ENCODE results near the gene ERVW-1.
"Not testable (repeated sequence)": the region's sequence is repeated elsewhere in the genome, so short reads cannot be mapped to it uniquely, and the experiment has no call there.

ERVW-1 gene, protein sequence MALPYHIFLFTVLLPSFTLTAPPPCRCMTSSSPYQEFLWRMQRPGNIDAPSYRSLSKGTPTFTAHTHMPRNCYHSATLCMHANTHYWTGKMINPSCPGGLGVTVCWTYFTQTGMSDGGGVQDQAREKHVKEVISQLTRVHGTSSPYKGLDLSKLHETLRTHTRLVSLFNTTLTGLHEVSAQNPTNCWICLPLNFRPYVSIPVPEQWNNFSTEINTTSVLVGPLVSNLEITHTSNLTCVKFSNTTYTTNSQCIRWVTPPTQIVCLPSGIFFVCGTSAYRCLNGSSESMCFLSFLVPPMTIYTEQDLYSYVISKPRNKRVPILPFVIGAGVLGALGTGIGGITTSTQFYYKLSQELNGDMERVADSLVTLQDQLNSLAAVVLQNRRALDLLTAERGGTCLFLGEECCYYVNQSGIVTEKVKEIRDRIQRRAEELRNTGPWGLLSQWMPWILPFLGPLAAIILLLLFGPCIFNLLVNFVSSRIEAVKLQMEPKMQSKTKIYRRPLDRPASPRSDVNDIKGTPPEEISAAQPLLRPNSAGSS

GRCh38 chr7:92477681-92478080, at the start of gene ERVW-1:
Gene ERVW-1 (minus strand): TSS chr7:92477946. CDS start chr7:92470381, 7,565 bp downstream.
- DNase-seq: not testable (repeated sequence)

DNA sequence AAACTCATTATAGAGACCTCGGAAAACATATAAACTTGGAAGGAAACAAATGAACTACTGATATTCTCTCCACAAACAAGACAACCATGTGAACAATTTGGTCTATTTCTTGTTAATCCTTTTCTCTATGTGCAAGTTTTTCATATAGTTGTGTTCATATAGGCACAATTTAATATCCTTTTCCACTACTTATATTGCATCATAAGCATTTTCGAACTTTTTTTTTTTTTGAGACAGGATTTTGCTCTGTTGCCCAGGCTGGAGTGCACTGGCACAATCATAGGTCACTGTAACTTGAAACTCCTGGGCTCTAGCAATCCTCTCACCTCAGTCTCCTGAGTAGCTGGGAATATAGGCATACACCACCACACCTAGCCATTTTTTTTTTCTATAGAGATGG, 45.4 kb upstream of the ERVW-1 start:
- DNase-seq: no peak

GRCh38 chr7:92520024-92520423, 42.3 kb upstream of the ERVW-1 start:
- no peak for DNase-seq

DNA sequence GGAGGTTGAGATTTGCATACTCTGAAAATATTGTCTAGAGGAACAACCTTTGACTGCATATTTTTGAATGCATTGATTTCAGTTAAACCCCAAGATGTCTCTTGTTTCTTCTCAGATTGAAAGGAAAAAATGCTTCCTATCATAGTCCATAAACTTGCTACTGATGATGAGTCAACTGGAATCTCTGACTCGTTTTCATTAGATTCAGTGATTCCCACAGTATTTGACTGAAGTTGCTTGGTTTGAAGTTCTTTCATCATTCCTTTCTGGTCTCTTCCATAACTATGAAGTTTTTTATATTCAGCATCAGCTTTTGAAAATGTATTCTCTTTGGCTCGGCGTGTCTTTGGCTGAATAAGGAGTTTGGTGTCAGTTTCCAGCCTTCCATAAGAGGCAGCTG, 39.9 kb upstream of the ERVW-1 start:
- peak; percentile 2 for DNase-seq

DNA sequence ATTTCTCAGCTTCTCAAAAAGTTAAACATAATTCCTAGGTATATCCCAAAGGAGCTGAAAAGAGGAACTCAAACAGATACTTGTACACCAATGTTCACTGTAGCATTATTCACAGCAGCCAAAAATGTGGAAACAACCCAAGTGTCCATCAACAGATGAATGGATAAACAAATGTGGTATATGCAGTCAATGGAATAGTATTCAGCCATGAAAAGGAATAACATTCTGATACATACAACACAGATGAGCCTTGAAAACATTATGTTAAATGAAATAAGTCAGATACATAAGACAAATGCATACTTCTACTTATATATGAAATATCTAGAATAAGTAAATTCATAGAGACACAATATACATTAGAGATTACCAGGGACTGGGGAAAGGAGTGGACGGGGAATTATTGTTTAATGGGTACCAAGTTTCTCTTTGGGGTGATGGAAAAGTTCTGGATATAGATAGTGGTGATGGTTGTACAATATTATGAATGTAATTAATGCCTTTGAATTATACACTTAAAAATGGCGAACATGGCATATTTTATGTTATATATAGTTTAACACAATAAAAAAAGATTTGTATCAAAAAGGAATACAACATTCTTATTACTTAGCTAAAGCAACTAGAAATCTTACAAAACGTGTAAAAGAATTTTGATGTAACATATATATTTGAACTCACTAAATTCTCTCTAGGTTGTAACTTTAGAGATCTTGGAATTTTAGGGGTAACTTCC, 35.6 kb upstream of the ERVW-1 start:
- DNase-seq: no peak

- no peak for DNase-seq
Observed at GRCh38 chr7:92508946-92509345, 31.2 kb upstream of the ERVW-1 start.

DNA sequence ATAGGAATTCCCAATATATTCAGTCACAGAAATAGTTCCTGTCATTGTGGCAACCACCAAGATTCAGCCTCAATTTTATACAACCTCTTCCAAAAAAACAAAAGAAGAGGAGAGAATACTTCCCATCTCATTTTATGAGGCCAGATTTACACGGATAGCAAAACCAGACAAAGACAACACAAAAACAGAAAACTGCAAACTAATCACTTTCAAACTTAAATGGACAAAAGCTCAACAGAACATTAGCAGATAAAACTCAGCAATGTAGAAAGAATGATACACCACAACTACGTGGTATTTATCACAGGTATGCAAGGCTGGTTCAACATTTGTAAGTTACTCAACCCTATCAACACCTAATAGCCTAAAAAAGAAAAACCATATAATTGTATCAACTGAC, 28.6 kb upstream of the ERVW-1 start:
- DNase-seq: no peak

- DNase-seq: no peak
Observed at GRCh38 chr7:92504563-92504962, 26.8 kb upstream of the ERVW-1 start.

DNA sequence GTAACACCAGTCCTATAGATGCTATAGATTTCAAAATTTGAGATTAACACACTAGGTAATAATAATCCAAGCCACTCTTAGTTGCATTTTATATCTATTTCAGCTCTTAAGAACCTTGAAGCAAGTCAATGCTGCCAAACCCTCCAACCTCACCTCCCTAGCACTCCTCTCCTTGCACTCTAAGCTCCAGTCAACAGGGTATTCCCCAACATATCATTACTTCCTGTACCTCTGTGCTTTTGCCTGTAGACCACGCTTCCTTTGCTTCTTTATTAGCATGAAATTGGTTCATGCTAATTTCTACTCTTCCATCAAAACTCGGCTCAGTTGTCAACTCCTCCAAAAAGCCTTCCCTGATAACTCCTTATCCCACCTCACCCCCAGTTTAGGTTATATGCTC, 26.0 kb upstream of the ERVW-1 start:
- no peak for DNase-seq

DNA sequence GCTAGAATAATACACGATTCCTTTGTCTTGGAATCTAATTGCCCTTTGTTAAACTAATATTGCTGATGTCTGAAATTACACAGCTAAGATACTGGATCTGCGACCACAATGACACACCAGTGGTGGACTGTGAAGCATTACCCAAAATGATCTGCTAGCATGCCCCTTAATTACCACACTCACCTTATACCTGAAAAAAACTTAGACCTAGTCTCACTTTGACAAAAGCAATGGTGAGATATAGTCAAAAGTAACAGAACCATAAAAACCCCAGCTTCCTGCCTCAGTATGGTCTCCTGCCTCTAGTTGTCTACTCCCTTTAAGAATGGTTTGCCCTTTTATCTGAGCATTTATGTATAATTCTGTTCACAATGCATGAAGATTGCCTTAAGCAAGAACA, 20.8 kb upstream of the ERVW-1 start:
- DNase-seq: no peak

DNA sequence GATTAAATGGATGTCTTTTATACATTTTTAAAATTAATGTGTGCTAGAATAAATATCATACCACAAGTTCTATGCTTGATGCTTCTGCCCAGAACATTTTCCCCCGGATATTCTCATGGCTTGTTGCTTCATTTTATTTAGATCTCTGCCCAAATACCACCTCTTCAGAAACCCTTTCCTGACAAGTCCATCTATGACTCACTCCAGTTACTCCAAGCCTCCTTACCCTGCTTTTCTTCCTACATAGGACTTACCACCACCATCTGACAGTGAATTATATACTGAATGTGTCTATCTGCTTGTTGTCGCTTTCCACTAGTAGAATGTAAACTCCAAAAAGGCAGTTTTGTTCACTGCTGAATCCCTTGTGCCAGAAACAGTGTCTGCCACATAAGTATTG, 19.1 kb upstream of the ERVW-1 start:
- DNase-seq: no peak

DNA sequence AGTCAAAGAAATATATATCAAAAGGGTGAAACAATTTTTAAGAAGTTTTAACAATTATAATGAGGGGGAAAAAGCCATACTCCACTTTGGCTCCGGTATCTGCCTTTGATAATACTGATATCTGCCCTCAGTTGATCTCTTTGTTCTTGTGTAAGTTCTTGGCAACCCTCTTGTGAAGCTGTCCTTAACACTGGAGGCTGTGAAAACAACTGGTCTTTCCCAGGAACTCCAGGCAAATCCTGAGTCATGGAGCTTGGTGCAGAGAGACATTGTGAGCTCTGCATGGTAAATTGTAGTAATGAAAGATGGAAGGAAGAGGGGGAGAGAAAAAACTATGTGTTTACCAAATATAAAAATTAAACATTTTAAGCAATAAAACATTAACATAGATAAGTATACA, 11.9 kb upstream of the ERVW-1 start:
- no peak for DNase-seq

GRCh38 chr7:92487804-92488203, 10.1 kb upstream of the ERVW-1 start:
- DNase-seq: no peak

DNA sequence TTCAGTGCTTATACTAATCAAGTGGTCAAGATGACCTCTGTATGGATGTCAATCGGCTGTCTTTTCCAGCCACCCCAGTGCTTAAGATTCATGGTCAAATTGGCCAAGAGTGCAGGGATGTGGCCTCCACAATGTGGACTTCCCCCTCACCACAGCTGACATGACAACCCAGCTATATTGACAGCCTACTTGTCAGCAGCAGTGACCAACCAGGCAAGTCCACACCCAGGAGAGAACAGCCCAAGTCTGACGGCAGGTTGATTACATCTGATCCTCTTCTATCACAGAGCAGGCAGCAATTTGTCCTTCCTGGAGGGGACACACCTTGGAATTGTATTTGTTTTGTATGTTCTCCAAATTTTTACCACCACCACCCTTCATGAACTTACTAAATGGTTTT, 8.2 kb upstream of the ERVW-1 start:
- DNase-seq: no peak

DNA sequence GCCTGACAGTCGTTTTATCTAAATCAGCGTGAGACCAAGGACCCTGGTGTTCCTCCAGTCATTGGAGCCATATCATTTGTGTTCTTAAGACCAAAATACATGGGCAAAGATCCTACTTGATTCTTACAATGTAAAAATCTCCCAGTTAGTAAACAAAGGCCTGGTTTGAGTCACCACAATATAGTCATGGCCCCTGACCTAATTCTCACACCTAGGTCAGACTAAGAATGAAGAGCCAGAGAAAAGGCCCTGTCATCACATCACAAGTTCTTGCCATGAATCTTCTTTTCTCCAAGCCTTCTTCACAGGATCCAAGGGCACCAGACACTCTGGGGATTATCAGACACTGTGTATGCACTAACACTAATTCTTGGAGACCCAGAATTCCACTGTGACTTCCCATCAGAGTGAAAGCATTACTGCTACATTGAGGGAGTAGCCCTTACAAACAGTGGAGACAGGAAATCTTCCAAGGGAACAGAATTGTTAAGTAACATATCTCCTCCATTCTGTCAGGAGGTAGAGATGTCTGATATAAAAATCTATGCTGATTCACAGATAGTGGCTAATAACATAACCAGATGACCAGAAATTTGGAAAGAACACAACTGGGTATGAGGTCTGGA, 7.6 kb upstream of the ERVW-1 start:
- DNase-seq: no peak

DNA sequence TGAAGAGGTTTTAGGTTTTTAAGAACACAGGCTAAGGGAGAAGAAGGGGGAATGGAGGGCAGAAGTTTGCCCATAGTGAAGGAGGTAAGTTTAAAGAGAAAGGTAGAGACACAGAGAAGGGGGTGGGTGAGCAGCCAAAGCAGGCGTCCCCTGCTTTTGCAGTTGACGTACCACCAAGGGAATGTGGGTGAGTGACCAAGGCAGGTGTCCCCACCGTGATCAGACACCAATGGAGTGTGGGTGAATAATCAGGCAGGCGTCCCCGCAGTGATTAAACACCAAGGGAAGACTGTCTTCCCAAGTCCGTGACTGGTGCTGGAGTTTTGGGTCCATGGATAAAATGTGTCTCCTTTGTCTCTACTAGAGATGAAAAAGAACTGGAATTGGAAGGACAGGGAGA, 6.5 kb upstream of the ERVW-1 start:
- not testable (repeated sequence) for DNase-seq

GRCh38 chr7:92483624-92484023, 5.9 kb upstream of the ERVW-1 start:
- DNase-seq: not testable (repeated sequence)

DNA sequence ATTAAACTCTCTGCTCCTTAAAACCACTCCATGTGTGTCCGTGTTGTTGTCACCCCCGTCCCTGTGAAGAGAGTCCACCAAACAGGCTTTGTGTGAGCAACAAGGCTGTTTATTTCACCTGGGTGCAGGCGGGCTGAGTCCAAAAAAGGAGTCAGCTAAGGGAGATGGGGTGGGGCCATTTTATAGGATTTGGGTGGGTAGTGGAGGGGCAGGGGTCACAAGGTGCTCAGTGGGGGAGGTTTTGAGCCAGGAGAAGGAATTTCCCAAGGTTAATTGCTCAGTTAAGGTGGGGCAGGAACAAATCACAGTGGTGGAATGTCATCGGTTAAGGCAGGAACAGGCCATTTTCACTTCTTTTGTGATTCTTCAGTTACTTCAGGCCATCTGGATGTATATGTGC, 1.4 kb upstream of the ERVW-1 start:
- not testable (repeated sequence) for DNase-seq

GRCh38 chr7:92478711-92479110, 965 bp upstream of the ERVW-1 start:
- DNase-seq: no peak

- no peak for DNase-seq
Observed at GRCh38 chr7:92478095-92478494, 349 bp upstream of the ERVW-1 start.

- DNase-seq: not testable (repeated sequence)
Observed at GRCh38 chr7:92475851-92476590, 1.7 kb downstream of the ERVW-1 start.

DNA sequence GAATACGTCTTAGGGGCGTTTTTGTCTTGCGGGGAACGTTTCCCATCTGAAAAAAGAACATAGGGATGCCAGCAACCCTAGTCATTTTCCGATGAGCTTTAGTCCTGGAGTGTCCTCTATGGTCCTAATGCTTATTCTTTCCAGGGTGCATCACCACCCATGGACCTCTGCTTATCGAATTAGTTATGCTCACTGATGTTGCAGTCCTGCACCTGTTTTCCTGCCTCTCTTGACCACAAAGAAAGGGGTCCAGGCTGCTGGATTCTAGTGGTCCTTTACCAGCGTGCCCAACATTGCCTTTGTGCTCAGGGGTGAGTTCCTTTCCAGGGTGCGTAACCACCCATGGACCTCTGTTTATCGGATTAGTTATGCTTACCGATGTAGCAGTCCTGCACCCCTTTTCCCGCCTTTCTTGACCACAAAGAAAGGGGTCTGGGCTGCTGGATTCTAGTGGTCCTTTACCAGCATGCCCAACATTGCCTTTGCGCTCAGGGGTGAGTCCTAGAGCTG, 2.4 kb downstream of the ERVW-1 start:
- DNase-seq: not testable (repeated sequence)

DNA sequence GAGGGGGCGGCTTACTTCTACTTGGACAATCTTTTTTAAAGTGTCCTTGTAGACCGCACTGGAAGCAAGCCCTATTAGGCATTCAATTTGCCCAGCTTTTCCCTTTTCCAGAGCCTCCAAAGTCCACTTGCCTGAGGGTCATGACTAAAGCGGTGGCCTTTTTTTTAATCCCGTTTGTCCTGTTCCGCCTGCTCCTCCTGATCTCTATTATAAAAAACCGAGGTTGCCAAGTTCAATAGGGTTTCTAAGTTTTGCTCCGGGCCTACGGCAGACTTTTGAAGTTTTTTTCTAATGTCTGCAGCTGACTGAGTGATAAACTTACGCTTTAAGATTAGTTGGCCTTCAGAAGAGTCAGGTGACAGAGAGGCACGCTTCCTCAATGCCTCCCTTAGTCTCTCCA, 3.8 kb downstream of the ERVW-1 start:
- not testable (repeated sequence) for DNase-seq

All from HCEC 1CT (cell line).